ENCODE data around the gene GRIP1. TPM values are rescaled to one million over a fixed set of nuclear protein-coding genes. Genes with fewer than 3 reads are reported as not detected.

GRIP1 gene, protein sequence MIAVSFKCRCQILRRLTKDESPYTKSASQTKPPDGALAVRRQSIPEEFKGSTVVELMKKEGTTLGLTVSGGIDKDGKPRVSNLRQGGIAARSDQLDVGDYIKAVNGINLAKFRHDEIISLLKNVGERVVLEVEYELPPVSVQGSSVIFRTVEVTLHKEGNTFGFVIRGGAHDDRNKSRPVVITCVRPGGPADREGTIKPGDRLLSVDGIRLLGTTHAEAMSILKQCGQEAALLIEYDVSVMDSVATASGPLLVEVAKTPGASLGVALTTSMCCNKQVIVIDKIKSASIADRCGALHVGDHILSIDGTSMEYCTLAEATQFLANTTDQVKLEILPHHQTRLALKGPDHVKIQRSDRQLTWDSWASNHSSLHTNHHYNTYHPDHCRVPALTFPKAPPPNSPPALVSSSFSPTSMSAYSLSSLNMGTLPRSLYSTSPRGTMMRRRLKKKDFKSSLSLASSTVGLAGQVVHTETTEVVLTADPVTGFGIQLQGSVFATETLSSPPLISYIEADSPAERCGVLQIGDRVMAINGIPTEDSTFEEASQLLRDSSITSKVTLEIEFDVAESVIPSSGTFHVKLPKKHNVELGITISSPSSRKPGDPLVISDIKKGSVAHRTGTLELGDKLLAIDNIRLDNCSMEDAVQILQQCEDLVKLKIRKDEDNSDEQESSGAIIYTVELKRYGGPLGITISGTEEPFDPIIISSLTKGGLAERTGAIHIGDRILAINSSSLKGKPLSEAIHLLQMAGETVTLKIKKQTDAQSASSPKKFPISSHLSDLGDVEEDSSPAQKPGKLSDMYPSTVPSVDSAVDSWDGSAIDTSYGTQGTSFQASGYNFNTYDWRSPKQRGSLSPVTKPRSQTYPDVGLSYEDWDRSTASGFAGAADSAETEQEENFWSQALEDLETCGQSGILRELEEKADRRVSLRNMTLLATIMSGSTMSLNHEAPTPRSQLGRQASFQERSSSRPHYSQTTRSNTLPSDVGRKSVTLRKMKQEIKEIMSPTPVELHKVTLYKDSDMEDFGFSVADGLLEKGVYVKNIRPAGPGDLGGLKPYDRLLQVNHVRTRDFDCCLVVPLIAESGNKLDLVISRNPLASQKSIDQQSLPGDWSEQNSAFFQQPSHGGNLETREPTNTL
- 2.5 TPM for total RNA-seq

- intact Hi-C loops (cut with DNase I), result no loop called here
- no peak for DNase-seq (ENCODE audit: low spot score)
- ATAC-seq, result no peak
Observed at GRCh38 chr12:66678338-66679275, at the start of gene GRIP1. GRIP1 (minus strand) TSS chr12:66679076; CDS start chr12:66678904, 172 bp downstream.

DNA sequence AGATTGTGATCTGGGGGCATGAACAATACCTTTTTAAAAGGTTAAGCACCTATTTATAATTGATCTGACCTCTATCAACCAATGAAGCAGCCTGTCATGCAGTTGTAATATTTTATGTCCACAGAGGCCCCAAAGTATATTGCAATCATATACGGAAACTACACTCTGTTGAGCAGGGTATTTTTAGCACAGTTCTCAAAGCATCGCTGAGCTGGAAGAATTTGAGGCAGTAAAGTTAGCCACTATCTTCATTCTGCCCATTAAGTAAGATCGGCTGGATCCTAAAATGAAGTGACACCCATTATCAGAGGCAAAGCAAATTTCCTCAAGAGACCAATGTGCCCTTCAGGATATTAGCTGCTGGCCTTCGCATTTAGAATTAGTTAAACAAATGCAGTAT, 47.7 kb upstream of the GRIP1 start:
- no peak for DNase-seq (ENCODE audit: low spot score)
- intact Hi-C loops (cut with DNase I), result no loop called here
- ATAC-seq, result no peak

DNA sequence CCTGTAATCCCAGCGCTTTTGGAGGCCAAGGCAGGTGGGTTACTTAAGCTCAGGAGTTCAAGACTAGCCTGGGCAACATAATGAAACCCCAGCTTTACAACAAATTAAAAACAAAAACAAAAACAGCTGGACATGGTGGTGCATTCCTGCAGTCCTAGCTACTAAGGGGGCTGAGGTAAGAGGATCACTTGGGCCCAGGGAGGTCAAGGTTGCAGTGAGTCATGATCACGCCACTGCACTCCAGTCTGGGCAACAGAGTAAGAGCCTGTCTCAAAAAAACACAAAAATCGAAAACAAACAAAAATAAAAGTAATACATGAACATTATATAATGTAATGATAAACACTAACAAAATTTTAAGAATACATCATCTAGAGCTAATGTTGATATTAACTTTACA, 46.2 kb upstream of the GRIP1 start:
- no peak for DNase-seq (ENCODE audit: low spot score)
- intact Hi-C loops (cut with DNase I), result no loop called here
- no peak for ATAC-seq

DNA sequence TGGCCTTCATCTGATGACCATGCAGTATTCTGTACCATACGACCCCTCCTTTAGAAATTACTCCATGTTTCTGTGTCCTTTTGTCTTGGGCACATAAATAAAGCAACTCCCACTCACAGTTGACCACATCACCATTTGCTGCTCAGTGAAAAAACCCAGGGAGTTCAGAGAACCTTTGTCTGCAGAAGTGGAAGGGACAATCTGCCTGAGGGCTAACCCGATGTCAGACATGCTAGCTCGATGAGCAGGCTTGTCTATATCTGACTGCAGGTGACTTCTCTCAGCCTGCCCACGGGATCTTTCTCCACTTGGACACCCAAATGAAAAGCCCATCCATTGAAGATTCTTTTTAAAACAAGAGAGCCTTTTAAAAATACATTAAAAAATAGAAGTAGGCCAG, 45.7 kb upstream of the GRIP1 start:
- intact Hi-C loops (cut with DNase I), result no loop called here
- no peak for ATAC-seq
- no peak for DNase-seq (ENCODE audit: low spot score)

GRCh38 chr12:66724026-66724425, 45.1 kb upstream of the GRIP1 start:
- no peak for ATAC-seq
- intact Hi-C loops (cut with DNase I), result no loop called here
- no peak for DNase-seq (ENCODE audit: low spot score)

DNA sequence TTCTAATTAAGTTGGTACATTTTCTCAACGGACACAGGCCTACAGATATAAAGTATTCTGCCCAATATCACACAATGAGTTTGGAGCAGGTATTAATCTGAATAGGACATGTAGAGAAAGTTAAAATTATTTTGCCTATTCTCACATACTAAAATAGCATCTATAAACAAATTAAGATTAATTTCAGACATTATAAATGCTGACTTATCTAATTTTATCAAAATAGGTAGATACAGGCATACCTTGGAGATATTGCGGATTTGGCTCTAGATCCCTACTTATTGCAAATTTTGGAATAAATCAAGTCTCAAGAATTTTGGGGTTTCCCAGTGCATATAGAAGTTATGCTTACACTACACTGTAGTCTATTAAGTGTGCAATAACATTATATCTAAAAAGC, 41.0 kb upstream of the GRIP1 start:
- ATAC-seq, result no peak
- intact Hi-C loops (cut with DNase I), result no loop called here
- DNase-seq (ENCODE audit: low spot score), result no peak

DNA sequence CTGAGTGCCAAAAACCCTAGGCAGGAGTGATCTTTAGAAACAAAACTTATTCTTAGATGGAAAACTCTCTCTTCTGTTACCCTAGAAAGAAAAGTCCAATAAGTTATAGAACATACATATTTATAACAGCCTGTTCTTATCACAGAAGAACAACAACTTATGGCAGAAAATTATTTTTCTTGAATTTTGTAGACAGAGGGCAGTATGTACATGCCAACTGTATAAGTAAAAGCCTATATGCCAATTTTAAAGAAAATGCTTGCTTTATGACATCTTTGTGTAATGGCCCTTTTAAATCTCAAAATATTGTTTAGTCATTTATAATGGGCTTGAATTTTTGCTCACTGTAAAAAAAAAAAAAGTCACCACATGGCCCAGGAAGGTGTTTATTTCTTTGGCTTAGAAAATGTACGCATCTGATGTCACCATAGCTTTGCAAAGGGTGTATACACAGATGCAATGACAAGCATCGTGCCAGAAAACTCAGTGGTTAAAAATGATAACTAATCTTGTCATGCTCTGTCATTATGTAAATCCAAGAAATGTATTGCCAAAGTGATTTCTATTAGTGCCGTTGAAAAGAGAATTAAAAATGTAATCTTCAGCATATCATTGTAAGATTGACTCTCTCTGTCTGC, 38.3 kb upstream of the GRIP1 start:
- intact Hi-C loops (cut with DNase I), result no loop called here
- no peak for ATAC-seq
- DNase-seq (ENCODE audit: low spot score), result no peak

GRCh38 chr12:66716522-66716921, 37.6 kb upstream of the GRIP1 start:
- ATAC-seq, result no peak
- intact Hi-C loops (cut with DNase I), result no loop called here
- DNase-seq (ENCODE audit: low spot score), result no peak

GRCh38 chr12:66714709-66715108, 35.8 kb upstream of the GRIP1 start:
- ATAC-seq (no peak), DNase-seq (ENCODE audit: low spot score) (no peak)
- intact Hi-C loops (cut with DNase I), result no loop called here

DNA sequence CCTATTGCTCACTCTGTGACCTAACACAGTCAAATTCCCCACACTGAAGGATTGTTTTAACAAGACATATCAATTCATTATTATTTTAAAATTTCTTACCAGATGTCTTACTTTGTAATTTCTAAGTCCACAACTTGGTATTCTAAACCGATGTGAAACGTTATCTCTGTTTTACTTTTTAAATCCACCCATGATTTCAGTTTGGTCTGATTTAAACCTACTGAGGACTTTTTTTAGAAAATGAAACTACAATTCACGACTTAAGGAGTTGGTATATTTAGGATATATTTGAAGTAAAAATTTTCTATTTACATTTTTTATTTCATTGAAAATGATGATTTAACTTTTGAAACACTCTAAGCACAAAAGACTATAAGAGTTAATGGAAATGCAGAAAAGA, 35.1 kb upstream of the GRIP1 start:
- DNase-seq (ENCODE audit: low spot score), result no peak
- no peak for ATAC-seq
- intact Hi-C loops (cut with DNase I), result no loop called here

- no peak for DNase-seq (ENCODE audit: low spot score)
Observed at GRCh38 chr12:66709893-66710292, 31.0 kb upstream of the GRIP1 start.

GRCh38 chr12:66709457-66709773, 30.5 kb upstream of the GRIP1 start:
- intact Hi-C loops (cut with DNase I), result no loop called here

More at GRCh38 chr12:66709893-66710292, 31.0 kb upstream of the GRIP1 start:
- ATAC-seq, result no peak
- intact Hi-C loops (cut with DNase I), result no loop called here

DNA sequence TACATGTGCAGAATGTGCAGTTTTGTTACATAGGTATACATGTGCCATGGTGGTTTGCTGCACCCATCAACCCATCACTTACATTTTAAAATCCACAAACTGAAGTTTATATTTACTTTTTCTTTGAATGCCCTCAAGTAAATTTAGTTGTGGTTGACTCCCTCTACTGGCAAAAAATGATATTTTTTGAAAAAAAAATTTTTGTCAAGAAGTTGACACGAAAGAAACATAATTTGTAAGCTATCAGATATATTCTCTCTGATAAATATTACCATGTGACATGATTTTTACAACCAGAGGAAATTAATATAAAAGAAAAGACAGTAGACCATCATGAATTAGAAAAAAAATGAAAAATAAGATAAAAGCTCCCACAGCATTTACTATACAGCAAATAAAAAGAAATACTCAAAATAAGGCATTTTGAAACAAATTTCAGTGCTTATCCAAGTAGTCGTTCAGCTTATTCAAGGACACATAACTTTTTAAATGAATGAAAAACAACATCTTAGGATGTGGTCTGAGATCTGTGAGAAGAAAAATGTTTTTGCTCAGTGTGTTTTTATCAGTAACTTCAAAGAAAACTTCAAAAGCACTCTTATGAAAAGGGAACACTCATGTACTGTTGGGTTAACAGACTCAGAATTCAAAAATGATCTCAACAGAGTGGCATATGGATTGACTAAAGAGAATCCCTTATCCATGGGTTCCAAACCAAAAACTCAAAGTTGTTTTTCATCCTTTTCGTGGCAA, 30.0 kb upstream of the GRIP1 start:
- intact Hi-C loops (cut with DNase I), result no loop called here
- ATAC-seq (no peak), DNase-seq (ENCODE audit: low spot score) (no peak)

More at GRCh38 chr12:66709457-66709773, 30.5 kb upstream of the GRIP1 start:
- no peak for ATAC-seq
- DNase-seq (ENCODE audit: low spot score), result no peak

GRCh38 chr12:66707002-66707697, 28.3 kb upstream of the GRIP1 start:
- no peak for DNase-seq (ENCODE audit: low spot score)
- intact Hi-C loops (cut with DNase I), result no loop called here
- no peak for ATAC-seq

GRCh38 chr12:66699738-66700482, 21.0 kb upstream of the GRIP1 start:
- DNase-seq (ENCODE audit: low spot score) (no peak), ATAC-seq (no peak)
- intact Hi-C loops (cut with DNase I), result no loop called here

- intact Hi-C loops (cut with DNase I), result no loop called here
- no peak for DNase-seq (ENCODE audit: low spot score)
Observed at GRCh38 chr12:66698558-66698957, 19.7 kb upstream of the GRIP1 start.

More at GRCh38 chr12:66698558-66698957, 19.7 kb upstream of the GRIP1 start:
- ATAC-seq, result no peak
